ENCODE data around the gene HSCB.
"Not testable (repeated sequence)": the region's sequence is repeated elsewhere in the genome, so short reads cannot be mapped to it uniquely, and the experiment has no call there.

Gene HSCB

GRCh38 chr22:28750471-28750881 lies 8.6 kb downstream of the HSCB start:
- H3K4me2 ChIP-seq (ENCODE audit: low read depth, low read length), result no peak overlapping the region
- H3K9ac ChIP-seq (ENCODE audit: low read length), result no peak overlapping the region
- H3K4me1 ChIP-seq (ENCODE audit: low read length), result peaks cover 9% of the 10 kb centered on the region
- H3K9me2 ChIP-seq (replicated peaks; ENCODE audit: insufficient read depth, low read length), result no peaks in the 10 kb centered on the region
- no peaks in the 10 kb centered on the region for H3K79me2 ChIP-seq (ENCODE audit: low read length)
- H3F3A ChIP-seq (ENCODE audit: insufficient read depth, low read length), result peaks cover 10% of the 10 kb centered on the region
- no peak overlapping the region for H3K27ac ChIP-seq (ENCODE audit: low read length)
- H3K4me3 ChIP-seq (ENCODE audit: low read length), result no peak overlapping the region
- no peaks in the 10 kb centered on the region; the same call in 1 of the 2 replicates for H3K36me3 ChIP-seq (replicated peaks; ENCODE audit: insufficient read depth, low read length)
- no peak overlapping the region for H2AFZ ChIP-seq (ENCODE audit: low read length)
- TF ChIP-seq EZH2phosphoT487 (IDR thresholded peaks at IDR 0.05; ENCODE audit: low read length) (no peak), EZH2 (optimal IDR thresholded peaks at IDR 0.05; ENCODE audit: low read depth, low read length) (no peak), CTCF (IDR thresholded peaks at IDR 0.05; ENCODE audit: low read length) (no peak)
- no peaks in the 10 kb centered on the region for H3K27me3 ChIP-seq (replicated peaks; ENCODE audit: insufficient read depth, low read length)
- no peaks in the 10 kb centered on the region for H3K9me3 ChIP-seq (replicated peaks; ENCODE audit: insufficient read depth, low read length)
- DNase-seq, result no peak
- H4K20me1 ChIP-seq (ENCODE audit: insufficient read depth, low read length), result no peaks in the 10 kb centered on the region

- not testable (repeated sequence) for H4K20me1 ChIP-seq (ENCODE audit: insufficient read depth, low read length); DNase-seq; H3K79me2 ChIP-seq (ENCODE audit: low read length); H3K9me2 ChIP-seq (replicated peaks; ENCODE audit: insufficient read depth, low read length); H2AFZ ChIP-seq (ENCODE audit: low read length); H3K9me3 ChIP-seq (replicated peaks; ENCODE audit: insufficient read depth, low read length); H3K36me3 ChIP-seq (replicated peaks; ENCODE audit: insufficient read depth, low read length); H3K9ac ChIP-seq (ENCODE audit: low read length); H3K27me3 ChIP-seq (replicated peaks; ENCODE audit: insufficient read depth, low read length); H3F3A ChIP-seq (ENCODE audit: insufficient read depth, low read length); H3K27ac ChIP-seq (ENCODE audit: low read length); H3K4me3 ChIP-seq (ENCODE audit: low read length); H3K4me1 ChIP-seq (ENCODE audit: low read length); H3K4me2 ChIP-seq (ENCODE audit: low read depth, low read length)
Measured at GRCh38 chr22:28754512-28754911, 12.7 kb downstream of the HSCB start.

GRCh38 chr22:28759861-28760560 lies 18.2 kb downstream of the HSCB start:
- H4K20me1 ChIP-seq (ENCODE audit: insufficient read depth, low read length), result no peaks in the 10 kb centered on the region
- peak overlapping the region; percentile 71; the same call in 1 of the 2 replicates for H3K9ac ChIP-seq (ENCODE audit: low read length)
- no peaks in the 10 kb centered on the region for H3K36me3 ChIP-seq (replicated peaks; ENCODE audit: insufficient read depth, low read length)
- H2AFZ ChIP-seq (ENCODE audit: low read length), result peak overlapping the region; percentile 78
- H3K9me2 ChIP-seq (replicated peaks; ENCODE audit: insufficient read depth, low read length), result no peaks in the 10 kb centered on the region
- peak overlapping the region; percentile 83 for H3K27ac ChIP-seq (ENCODE audit: low read length)
- no peak for TF ChIP-seq EZH2phosphoT487 (IDR thresholded peaks at IDR 0.05; ENCODE audit: low read length)
- TF ChIP-seq CTCF (IDR thresholded peaks at IDR 0.05; ENCODE audit: low read length), result no peak
- no peak for TF ChIP-seq EZH2 (optimal IDR thresholded peaks at IDR 0.05; ENCODE audit: low read depth, low read length)
- H3K9me3 ChIP-seq (replicated peaks; ENCODE audit: insufficient read depth, low read length), result no peaks in the 10 kb centered on the region
- H3F3A ChIP-seq (ENCODE audit: insufficient read depth, low read length), result peaks cover 13% of the 10 kb centered on the region
- H3K79me2 ChIP-seq (ENCODE audit: low read length), result no peaks in the 10 kb centered on the region
- DNase-seq, result peak; percentile 13
- H3K4me1 ChIP-seq (ENCODE audit: low read length), result peaks cover 10% of the 10 kb centered on the region; the same call in 1 of the 2 replicates
- H3K4me2 ChIP-seq (ENCODE audit: low read depth, low read length), result peak overlapping the region; percentile 97
- H3K4me3 ChIP-seq (ENCODE audit: low read length), result peak overlapping the region; percentile 53
- no peaks in the 10 kb centered on the region for H3K27me3 ChIP-seq (replicated peaks; ENCODE audit: insufficient read depth, low read length)

GRCh38 chr22:28761449-28761755 lies 19.6 kb downstream of the HSCB start:
- H3K36me3 ChIP-seq (replicated peaks; ENCODE audit: insufficient read depth, low read length), result no peaks in the 10 kb centered on the region
- no peaks in the 10 kb centered on the region for H3K9me3 ChIP-seq (replicated peaks; ENCODE audit: insufficient read depth, low read length)
- H3K4me2 ChIP-seq (ENCODE audit: low read depth, low read length), result no peak overlapping the region
- no peak overlapping the region for H3K9ac ChIP-seq (ENCODE audit: low read length)
- no peak for TF ChIP-seq CTCF (IDR thresholded peaks at IDR 0.05; ENCODE audit: low read length)
- peaks cover 10% of the 10 kb centered on the region; the same call in 1 of the 2 replicates for H3K4me1 ChIP-seq (ENCODE audit: low read length)
- no peaks in the 10 kb centered on the region for H3K27me3 ChIP-seq (replicated peaks; ENCODE audit: insufficient read depth, low read length)
- H3K27ac ChIP-seq (ENCODE audit: low read length), result no peak overlapping the region
- no peaks in the 10 kb centered on the region for H4K20me1 ChIP-seq (ENCODE audit: insufficient read depth, low read length)
- no peak overlapping the region for H3K4me3 ChIP-seq (ENCODE audit: low read length)
- no peaks in the 10 kb centered on the region for H3K9me2 ChIP-seq (replicated peaks; ENCODE audit: insufficient read depth, low read length)
- no peak for DNase-seq
- no peaks in the 10 kb centered on the region for H3K79me2 ChIP-seq (ENCODE audit: low read length)
- no peak overlapping the region for H2AFZ ChIP-seq (ENCODE audit: low read length)
- H3F3A ChIP-seq (ENCODE audit: insufficient read depth, low read length), result peaks cover 13% of the 10 kb centered on the region

- H3K9ac ChIP-seq (ENCODE audit: low read length); H4K20me1 ChIP-seq (ENCODE audit: insufficient read depth, low read length); H3K4me3 ChIP-seq (ENCODE audit: low read length); H3K27me3 ChIP-seq (replicated peaks; ENCODE audit: insufficient read depth, low read length); H3K36me3 ChIP-seq (replicated peaks; ENCODE audit: insufficient read depth, low read length); H3K79me2 ChIP-seq (ENCODE audit: low read length); H3K4me2 ChIP-seq (ENCODE audit: low read depth, low read length); DNase-seq; H3K9me2 ChIP-seq (replicated peaks; ENCODE audit: insufficient read depth, low read length); H3K9me3 ChIP-seq (replicated peaks; ENCODE audit: insufficient read depth, low read length); H2AFZ ChIP-seq (ENCODE audit: low read length); H3K27ac ChIP-seq (ENCODE audit: low read length): not testable (repeated sequence)
- peaks cover 13% of the 10 kb centered on the region for H3F3A ChIP-seq (ENCODE audit: insufficient read depth, low read length)
- H3K4me1 ChIP-seq (ENCODE audit: low read length), result peaks cover 10% of the 10 kb centered on the region; the same call in 1 of the 2 replicates
Measured at GRCh38 chr22:28762000-28762399, 20.2 kb downstream of the HSCB start.
